ENCODE measurements around the gene HTT. TPM values are rescaled to one million over a fixed set of nuclear protein-coding genes. Genes with fewer than 3 reads are reported as not detected.

Gene HTT
- total and polyA plus RNA-seq, 9 of the 15 experiments (the other 6 are each of a cell fraction or from before 2014, with no cell fraction given) = 0.66 to 31.6 (median 14.7) TPM

DNA sequence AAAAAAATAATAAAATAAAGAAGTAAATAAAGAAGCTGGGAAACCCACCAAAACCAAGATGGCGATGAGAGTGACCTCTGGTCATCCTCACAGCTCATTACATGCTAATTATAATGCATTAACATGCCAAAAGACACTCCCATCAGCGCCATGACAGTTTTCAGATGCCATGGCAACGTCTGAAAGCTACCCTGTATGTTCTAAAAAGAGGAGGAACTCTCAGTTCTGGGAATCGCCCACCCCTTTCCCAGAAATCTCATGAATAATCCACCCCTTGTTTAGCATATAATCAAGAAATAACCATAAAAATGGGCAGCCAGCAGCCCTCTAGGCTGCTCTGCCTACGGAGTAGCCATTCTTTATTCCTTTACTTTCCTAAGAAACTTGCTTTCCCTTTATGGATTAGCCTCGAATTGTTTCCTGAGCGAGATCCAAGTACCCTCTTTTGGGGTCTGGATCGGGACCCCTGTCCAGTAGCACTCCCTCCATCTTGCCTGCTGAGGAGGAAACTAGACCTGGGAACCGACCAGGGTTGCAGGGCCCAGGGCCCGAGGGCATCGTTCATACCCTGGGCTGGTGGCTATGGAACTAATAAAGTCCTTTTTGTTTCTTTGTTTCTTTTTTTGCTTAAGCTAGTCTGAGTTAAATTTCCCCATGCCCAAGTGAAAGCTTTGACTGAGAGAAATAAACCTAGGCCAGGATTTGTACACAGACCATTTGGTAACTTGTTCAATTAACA is 31.0 kb upstream of the HTT start (continued):
- TF ChIP-seq FUS (optimal IDR thresholded peaks at IDR 0.05; ENCODE audit: low read depth, low read length) = no peak
- TF ChIP-seq, protein P1, sequence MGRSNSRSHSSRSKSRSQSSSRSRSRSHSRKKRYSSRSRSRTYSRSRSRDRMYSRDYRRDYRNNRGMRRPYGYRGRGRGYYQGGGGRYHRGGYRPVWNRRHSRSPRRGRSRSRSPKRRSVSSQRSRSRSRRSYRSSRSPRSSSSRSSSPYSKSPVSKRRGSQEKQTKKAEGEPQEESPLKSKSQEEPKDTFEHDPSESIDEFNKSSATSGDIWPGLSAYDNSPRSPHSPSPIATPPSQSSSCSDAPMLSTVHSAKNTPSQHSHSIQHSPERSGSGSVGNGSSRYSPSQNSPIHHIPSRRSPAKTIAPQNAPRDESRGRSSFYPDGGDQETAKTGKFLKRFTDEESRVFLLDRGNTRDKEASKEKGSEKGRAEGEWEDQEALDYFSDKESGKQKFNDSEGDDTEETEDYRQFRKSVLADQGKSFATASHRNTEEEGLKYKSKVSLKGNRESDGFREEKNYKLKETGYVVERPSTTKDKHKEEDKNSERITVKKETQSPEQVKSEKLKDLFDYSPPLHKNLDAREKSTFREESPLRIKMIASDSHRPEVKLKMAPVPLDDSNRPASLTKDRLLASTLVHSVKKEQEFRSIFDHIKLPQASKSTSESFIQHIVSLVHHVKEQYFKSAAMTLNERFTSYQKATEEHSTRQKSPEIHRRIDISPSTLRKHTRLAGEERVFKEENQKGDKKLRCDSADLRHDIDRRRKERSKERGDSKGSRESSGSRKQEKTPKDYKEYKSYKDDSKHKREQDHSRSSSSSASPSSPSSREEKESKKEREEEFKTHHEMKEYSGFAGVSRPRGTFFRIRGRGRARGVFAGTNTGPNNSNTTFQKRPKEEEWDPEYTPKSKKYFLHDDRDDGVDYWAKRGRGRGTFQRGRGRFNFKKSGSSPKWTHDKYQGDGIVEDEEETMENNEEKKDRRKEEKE (IDR thresholded peaks at IDR 0.05; ENCODE audit: borderline replicate concordance in 1 of 2, control insufficient read depth in 1 of 2, low read depth in 2 of 2, low read length in 1 of 2) = no peak
- TF ChIP-seq, protein P2, sequence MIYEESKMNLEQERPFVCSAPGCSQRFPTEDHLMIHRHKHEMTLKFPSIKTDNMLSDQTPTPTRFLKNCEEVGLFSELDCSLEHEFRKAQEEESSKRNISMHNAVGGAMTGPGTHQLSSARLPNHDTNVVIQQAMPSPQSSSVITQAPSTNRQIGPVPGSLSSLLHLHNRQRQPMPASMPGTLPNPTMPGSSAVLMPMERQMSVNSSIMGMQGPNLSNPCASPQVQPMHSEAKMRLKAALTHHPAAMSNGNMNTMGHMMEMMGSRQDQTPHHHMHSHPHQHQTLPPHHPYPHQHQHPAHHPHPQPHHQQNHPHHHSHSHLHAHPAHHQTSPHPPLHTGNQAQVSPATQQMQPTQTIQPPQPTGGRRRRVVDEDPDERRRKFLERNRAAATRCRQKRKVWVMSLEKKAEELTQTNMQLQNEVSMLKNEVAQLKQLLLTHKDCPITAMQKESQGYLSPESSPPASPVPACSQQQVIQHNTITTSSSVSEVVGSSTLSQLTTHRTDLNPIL (CRISPR knock-in tag; IDR thresholded peaks at IDR 0.05) = no peak
- no peak for TF ChIP-seq MAFG (tag; conservative IDR thresholded peaks at IDR 0.05)
- TF ChIP-seq EGR1 (conservative IDR thresholded peaks at IDR 0.05) = peak; percentile 46; the same call in 1 of the 2 replicates
- TF ChIP-seq STAT5A (IDR thresholded peaks at IDR 0.05; ENCODE audit: borderline replicate concordance, low read length) = peak; percentile 75
- no peak for TF ChIP-seq ILK (tag; IDR thresholded peaks at IDR 0.05; ENCODE audit: borderline replicate concordance, low read depth)
- TF ChIP-seq FOSL1 (tag; conservative IDR thresholded peaks at IDR 0.05) = no peak
- TF ChIP-seq ADNP (tag; IDR thresholded peaks at IDR 0.05) = no peak
- TF ChIP-seq, protein P3, sequence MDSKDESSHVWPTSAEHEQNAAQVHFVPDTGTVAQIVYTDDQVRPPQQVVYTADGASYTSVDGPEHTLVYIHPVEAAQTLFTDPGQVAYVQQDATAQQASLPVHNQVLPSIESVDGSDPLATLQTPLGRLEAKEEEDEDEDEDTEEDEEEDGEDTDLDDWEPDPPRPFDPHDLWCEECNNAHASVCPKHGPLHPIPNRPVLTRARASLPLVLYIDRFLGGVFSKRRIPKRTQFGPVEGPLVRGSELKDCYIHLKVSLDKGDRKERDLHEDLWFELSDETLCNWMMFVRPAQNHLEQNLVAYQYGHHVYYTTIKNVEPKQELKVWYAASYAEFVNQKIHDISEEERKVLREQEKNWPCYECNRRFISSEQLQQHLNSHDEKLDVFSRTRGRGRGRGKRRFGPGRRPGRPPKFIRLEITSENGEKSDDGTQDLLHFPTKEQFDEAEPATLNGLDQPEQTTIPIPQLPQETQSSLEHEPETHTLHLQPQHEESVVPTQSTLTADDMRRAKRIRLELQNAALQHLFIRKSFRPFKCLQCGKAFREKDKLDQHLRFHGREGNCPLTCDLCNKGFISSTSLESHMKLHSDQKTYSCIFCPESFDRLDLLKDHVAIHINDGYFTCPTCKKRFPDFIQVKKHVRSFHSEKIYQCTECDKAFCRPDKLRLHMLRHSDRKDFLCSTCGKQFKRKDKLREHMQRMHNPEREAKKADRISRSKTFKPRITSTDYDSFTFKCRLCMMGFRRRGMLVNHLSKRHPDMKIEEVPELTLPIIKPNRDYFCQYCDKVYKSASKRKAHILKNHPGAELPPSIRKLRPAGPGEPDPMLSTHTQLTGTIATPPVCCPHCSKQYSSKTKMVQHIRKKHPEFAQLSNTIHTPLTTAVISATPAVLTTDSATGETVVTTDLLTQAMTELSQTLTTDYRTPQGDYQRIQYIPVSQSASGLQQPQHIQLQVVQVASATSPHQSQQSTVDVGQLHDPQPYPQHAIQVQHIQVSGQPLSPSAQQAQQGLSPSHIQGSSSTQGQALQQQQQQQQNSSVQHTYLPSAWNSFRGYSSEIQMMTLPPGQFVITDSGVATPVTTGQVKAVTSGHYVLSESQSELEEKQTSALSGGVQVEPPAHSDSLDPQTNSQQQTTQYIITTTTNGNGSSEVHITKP (IDR thresholded peaks at IDR 0.05; ENCODE audit: partially characterized antibody) = no peak
- no peak for TF ChIP-seq CEBPG (CRISPR knock-in tag; IDR thresholded peaks at IDR 0.05)
- TF ChIP-seq CEBPG (tag; conservative IDR thresholded peaks at IDR 0.05 in 1 of 2, IDR thresholded peaks at IDR 0.05 in 1 of 2) = no peak
